HEK293 (cell line): ENCODE data around the gene C2orf78.

Source experiments
- CTCF ChIA-PET: fragments of 350-600 bp; formaldehyde crosslinking; extraction: SDS; loops from one replicate; lab custom pipeline; 2021; ENCODE audit warnings: antibody characterized with exemption; lab: Yijun Ruan, JAX
- POLR2A ChIA-PET: fragments of 300-600 bp; formaldehyde crosslinking; extraction: SDS; loops from one replicate; lab custom pipeline; 2020; ENCODE audit warnings: antibody characterized with exemption, inconsistent platforms; lab: Yijun Ruan, JAX
- H3K27ac ChIP-seq: fragments of 200-500 bp; sonication (Bioruptor generic); 2 replicates; pipeline ENCODE4 v1.5.1; 2014; ENCODE audit warnings: low read depth, low read length, control low read depth, inconsistent platforms; ENCODE audit errors: extremely low read depth
- H3K36me3 ChIP-seq, 2 experiments: fragments of 200-500 bp in 1 of 2; sonication (Bioruptor generic) in 1 of 2; 1 replicate in 1 of 2; 2 replicates in 1 of 2; pipeline ENCODE4 v1.5.1; 2014 to 2017; ENCODE audit warnings: inconsistent platforms in 2 of 2, low read length in 2 of 2; ENCODE audit not compliant: control insufficient read depth in 2 of 2, insufficient read depth in 1 of 2
- H3K4me1 ChIP-seq: fragments of 200-500 bp; sonication (Bioruptor generic); 2 replicates; pipeline ENCODE4 v1.5.1; 2014; ENCODE audit warnings: mild to moderate bottlenecking, low read length, inconsistent platforms; ENCODE audit not compliant: control insufficient read depth, insufficient read depth
- H3K4me3 ChIP-seq: 2 replicates; pipeline ENCODE4 v1.5.1; 2011; ENCODE audit warnings: low read depth, mild to moderate bottlenecking, control low read depth, low read length, moderate library complexity
- H3K9me3 ChIP-seq: fragments of 200-500 bp; sonication (Bioruptor generic); 2 replicates; pipeline ENCODE4 v1.5.1; 2014; ENCODE audit warnings: low read depth, low read length, inconsistent platforms; ENCODE audit not compliant: control insufficient read depth, insufficient read depth
- BCL6B ChIP-seq: fragments of 450-650 bp; formaldehyde crosslinking; IDR thresholded peaks from 2 replicates; pipeline ENCODE4 v1.5.1; 2017; ENCODE audit warnings: missing biosample characterization, missing genetic modification characterization
- GLI2 ChIP-seq: fragments of 450-650 bp; formaldehyde crosslinking; IDR thresholded peaks from 2 replicates; pipeline ENCODE4; 2017; ENCODE audit warnings: missing biosample characterization, missing genetic modification characterization, low read depth, borderline replicate concordance
- KLF10 ChIP-seq: fragments of 450-650 bp; IDR thresholded peaks from 2 replicates; pipeline ENCODE4 v1.5.1; 2018; ENCODE audit warnings: missing biosample characterization, mild to moderate bottlenecking, missing genetic modification characterization
- KLF7 ChIP-seq: fragments of 450-650 bp; formaldehyde crosslinking; IDR thresholded peaks from 2 replicates; pipeline ENCODE4 v1.5.1; 2016; ENCODE audit warnings: missing biosample characterization, missing genetic modification characterization, borderline replicate concordance
- SETDB1 ChIP-seq: IDR thresholded peaks from one replicate; pipeline ENCODE4 v1.6.1; 2017; ENCODE audit warnings: mild to moderate bottlenecking, low read length, moderate library complexity, mixed read lengths; ENCODE audit not compliant: insufficient read length
- TRIM28 ChIP-seq: IDR thresholded peaks from 2 replicates; pipeline ENCODE4 v1.6.1; 2011; ENCODE audit warnings: low read length, control low read depth, borderline replicate concordance
- YY2 ChIP-seq: fragments of 450-650 bp; formaldehyde crosslinking; IDR thresholded peaks from 2 replicates; pipeline ENCODE4 v1.5.1; 2016; ENCODE audit warnings: missing biosample characterization, missing genetic modification characterization
- ZBTB26 ChIP-seq: fragments of 450-650 bp; formaldehyde crosslinking; optimal IDR thresholded peaks from 2 replicates; pipeline ENCODE3; 2016; ENCODE audit warnings: missing biosample characterization, mild to moderate bottlenecking, missing genetic modification characterization
- ZBTB49 ChIP-seq: fragments of 450-650 bp; formaldehyde crosslinking; IDR thresholded peaks from 2 replicates; pipeline ENCODE4 v1.5.1; 2016; ENCODE audit warnings: missing biosample characterization, missing genetic modification characterization, low read depth
- ZBTB6 ChIP-seq: fragments of 450-650 bp; formaldehyde crosslinking; IDR thresholded peaks from 2 replicates; pipeline ENCODE4 v1.5.1; 2017; ENCODE audit warnings: missing biosample characterization, missing genetic modification characterization
- ZBTB7A ChIP-seq: fragments of 450-650 bp; formaldehyde crosslinking; IDR thresholded peaks from 2 replicates; pipeline ENCODE4 v1.5.1; 2016; ENCODE audit warnings: low read depth, missing biosample characterization, missing genetic modification characterization
- ZNF169 ChIP-seq: fragments of 450-650 bp; formaldehyde crosslinking; IDR thresholded peaks from 2 replicates; pipeline ENCODE4 v1.5.1; 2016; ENCODE audit warnings: missing biosample characterization, missing genetic modification characterization
- ZNF239 ChIP-seq: fragments of 450-650 bp; formaldehyde crosslinking; IDR thresholded peaks from 2 replicates; pipeline ENCODE4 v1.5.1; 2016; ENCODE audit warnings: missing biosample characterization, missing genetic modification characterization
- ZNF292 ChIP-seq: fragments of 450-650 bp; formaldehyde crosslinking; IDR thresholded peaks from 2 replicates; pipeline ENCODE4 v1.5.1; 2016; ENCODE audit warnings: low read depth, missing biosample characterization, missing genetic modification characterization, borderline replicate concordance
- ZNF324 ChIP-seq: fragments of 450-650 bp; formaldehyde crosslinking; IDR thresholded peaks from 2 replicates; pipeline ENCODE4 v1.5.1; 2016; ENCODE audit warnings: missing biosample characterization, missing genetic modification characterization
- ZNF391 ChIP-seq: fragments of 450-650 bp; formaldehyde crosslinking; IDR thresholded peaks from 2 replicates; pipeline ENCODE4 v1.5.1; 2016; ENCODE audit warnings: low read depth, missing biosample characterization, missing genetic modification characterization, borderline replicate concordance
- ZNF449 ChIP-seq: fragments of 450-650 bp; formaldehyde crosslinking; IDR thresholded peaks from 2 replicates; pipeline ENCODE4 v1.5.1; 2017; ENCODE audit warnings: missing biosample characterization, mild to moderate bottlenecking, missing genetic modification characterization, moderate library complexity
- ZNF473 ChIP-seq: fragments of 450-650 bp; formaldehyde crosslinking; IDR thresholded peaks from 2 replicates; pipeline ENCODE4 v1.5.1; 2017; ENCODE audit warnings: missing biosample characterization, missing genetic modification characterization
- ZNF629 ChIP-seq: fragments of 450-650 bp; formaldehyde crosslinking; IDR thresholded peaks from 2 replicates; pipeline ENCODE4 v1.5.1; 2017; ENCODE audit warnings: missing biosample characterization, missing genetic modification characterization
- ZNF654 ChIP-seq: fragments of 450-650 bp; formaldehyde crosslinking; IDR thresholded peaks from 2 replicates; pipeline ENCODE4 v1.5.1; 2016; ENCODE audit warnings: low read depth, missing biosample characterization, missing genetic modification characterization
- ZNF747 ChIP-seq: fragments of 450-650 bp; formaldehyde crosslinking; IDR thresholded peaks from 2 replicates; pipeline ENCODE4 v1.5.1; 2016; ENCODE audit warnings: missing biosample characterization, missing genetic modification characterization
- ZNF76 ChIP-seq: fragments of 450-650 bp; formaldehyde crosslinking; IDR thresholded peaks from 2 replicates; pipeline ENCODE4; 2016; ENCODE audit warnings: low read depth, missing biosample characterization, missing genetic modification characterization, borderline replicate concordance
- ZNF785 ChIP-seq: fragments of 450-650 bp; formaldehyde crosslinking; IDR thresholded peaks from 2 replicates; pipeline ENCODE4 v1.5.1; 2016; ENCODE audit warnings: missing biosample characterization, missing genetic modification characterization
- ZSCAN16 ChIP-seq: fragments of 450-650 bp; formaldehyde crosslinking; IDR thresholded peaks from 2 replicates; pipeline ENCODE4 v1.5.1; 2016; ENCODE audit warnings: missing biosample characterization, missing genetic modification characterization

The C2orf78 gene

GRCh38 chr2:73739101-73739500 is 44.9 kb upstream of the C2orf78 start (continued):
- TF ChIP-seq ZNF654 (tag by site-specific recombination) = no peak
- no peak for TF ChIP-seq ZSCAN16 (tag by site-specific recombination)
- no peak for TF ChIP-seq SETDB1
- no peak for TF ChIP-seq ZNF449 (tag by site-specific recombination)

GRCh38 chr2:73740767-73741166 is 43.2 kb upstream of the C2orf78 start:
- TF ChIP-seq ZNF473 (tag by site-specific recombination) (no peak), BCL6B (no peak), ZNF76 (no peak), ZNF747 (tag by site-specific recombination) (no peak), ZBTB7A (tag by site-specific recombination) (no peak), ZBTB6 (no peak), ZNF324 (no peak), ZBTB26 (tag by site-specific recombination) (no peak), YY2 (tag by site-specific recombination) (no peak), ZNF239 (tag by site-specific recombination) (no peak), KLF7 (tag by site-specific recombination) (no peak), ZBTB49 (no peak), ZNF169 (no peak), ZNF391 (tag by site-specific recombination) (no peak), GLI2 (tag by site-specific recombination) (no peak), TRIM28 (no peak), KLF10 (tag by site-specific recombination) (no peak), ZNF292 (tag by site-specific recombination) (no peak), ZNF785 (tag by site-specific recombination) (no peak), ZNF629 (no peak)
- peaks cover 4% of the 10 kb centered on the region; the same call in 1 of the 2 replicates for H3K4me1 ChIP-seq
- H3K36me3 ChIP-seq = peaks cover 0 to 25% of the 10 kb centered on the region in 2 experiments; a peak in 2 of 3 replicates
- ChIA-PET CTCF (no interaction called here), POLR2A (no interaction called here)
- H3K27ac ChIP-seq = no peak overlapping the region
- H3K9me3 ChIP-seq = no peaks in the 10 kb centered on the region
- H3K4me3 ChIP-seq = no peak overlapping the region
